HFFc6 (cell line): Measurements from ENCODE around the gene COLEC11. TPM values are rescaled to one million over a fixed set of nuclear protein-coding genes. Genes with fewer than 3 reads are reported as not detected.
"Not testable (repeated sequence)": the region's sequence is repeated elsewhere in the genome, so short reads cannot be mapped to it uniquely, and the experiment has no call there.

Experiments
- DNase-seq: peaks from one replicate; pipeline ENCODE4 v3.0.0-alpha.2; 2018
- H3K27ac Mint-ChIP-seq: 2 replicates; pipeline ENCODE4 v1.8.0; 2020; ENCODE audit warnings: mild to moderate bottlenecking, mixed read lengths
- H3K27me3 Mint-ChIP-seq: 2 replicates; pipeline ENCODE4 v1.8.0; 2021; ENCODE audit warnings: mild to moderate bottlenecking, moderate library complexity, mixed read lengths; ENCODE audit not compliant: insufficient read depth
- H3K36me3 Mint-ChIP-seq: 2 replicates; pipeline ENCODE4 v1.8.0; 2021; ENCODE audit warnings: low read depth, mixed read lengths
- H3K4me1 Mint-ChIP-seq: 2 replicates; pipeline ENCODE4 v1.8.0; 2020; ENCODE audit warnings: low read depth, mixed read lengths
- H3K4me3 Mint-ChIP-seq: 2 replicates; pipeline ENCODE4 v1.8.0; 2020; ENCODE audit warnings: mild to moderate bottlenecking, moderate library complexity, mixed read lengths
- H3K9me3 Mint-ChIP-seq: 2 replicates; pipeline ENCODE4 v1.8.0; 2020; ENCODE audit warnings: mild to moderate bottlenecking, mixed read lengths
- total RNA-seq, 6 experiments: library from RNA; stranded (reverse); fragmentation: NEBNext Ultra II Directional; extraction: Animal tissue kit (Norgen Biotek cat#: 25700); gene quantifications; 2 replicates in 1 of 6; 3 replicates in 5 of 6; pipeline ENCODE4 v1.2.3, GENCODE V29; 2021
- TF ChIP-seq, protein P1 (sequence below): fragments of 200-600 bp; sonication (generic); IDR thresholded peaks from 2 replicates; pipeline ENCODE4 v1.5.0; 2021; ENCODE audit warnings: antibody characterized with exemption, mild to moderate bottlenecking

The COLEC11 gene
- total RNA-seq, 6 experiments from 2014 or later = not detected

- Mint-ChIP-seq H3K27ac (peak within 1 kb of the TSS; percentile 95), H3K9me3 (no peaks in the 10 kb centered on the region), H3K36me3 (peaks cover 22% of the 10 kb centered on the region), H3K4me1 (peaks cover 24% of the 10 kb centered on the region), H3K27me3 (no peaks in the 10 kb centered on the region), H3K4me3 (peak within 1 kb of the TSS; percentile 94)
- TF ChIP-seq, protein P1, sequence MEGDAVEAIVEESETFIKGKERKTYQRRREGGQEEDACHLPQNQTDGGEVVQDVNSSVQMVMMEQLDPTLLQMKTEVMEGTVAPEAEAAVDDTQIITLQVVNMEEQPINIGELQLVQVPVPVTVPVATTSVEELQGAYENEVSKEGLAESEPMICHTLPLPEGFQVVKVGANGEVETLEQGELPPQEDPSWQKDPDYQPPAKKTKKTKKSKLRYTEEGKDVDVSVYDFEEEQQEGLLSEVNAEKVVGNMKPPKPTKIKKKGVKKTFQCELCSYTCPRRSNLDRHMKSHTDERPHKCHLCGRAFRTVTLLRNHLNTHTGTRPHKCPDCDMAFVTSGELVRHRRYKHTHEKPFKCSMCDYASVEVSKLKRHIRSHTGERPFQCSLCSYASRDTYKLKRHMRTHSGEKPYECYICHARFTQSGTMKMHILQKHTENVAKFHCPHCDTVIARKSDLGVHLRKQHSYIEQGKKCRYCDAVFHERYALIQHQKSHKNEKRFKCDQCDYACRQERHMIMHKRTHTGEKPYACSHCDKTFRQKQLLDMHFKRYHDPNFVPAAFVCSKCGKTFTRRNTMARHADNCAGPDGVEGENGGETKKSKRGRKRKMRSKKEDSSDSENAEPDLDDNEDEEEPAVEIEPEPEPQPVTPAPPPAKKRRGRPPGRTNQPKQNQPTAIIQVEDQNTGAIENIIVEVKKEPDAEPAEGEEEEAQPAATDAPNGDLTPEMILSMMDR = no peak
- DNase-seq = peak; percentile 97
Measured at GRCh38 chr2:3558205-3559014, 36.5 kb upstream of the COLEC11 start, which contains the start of gene RNASEH1. Gene RNASEH1, minus strand, starts transcription at chr2:3558333. Its CDS starts 73 bp downstream, at chr2:3558260.

DNA sequence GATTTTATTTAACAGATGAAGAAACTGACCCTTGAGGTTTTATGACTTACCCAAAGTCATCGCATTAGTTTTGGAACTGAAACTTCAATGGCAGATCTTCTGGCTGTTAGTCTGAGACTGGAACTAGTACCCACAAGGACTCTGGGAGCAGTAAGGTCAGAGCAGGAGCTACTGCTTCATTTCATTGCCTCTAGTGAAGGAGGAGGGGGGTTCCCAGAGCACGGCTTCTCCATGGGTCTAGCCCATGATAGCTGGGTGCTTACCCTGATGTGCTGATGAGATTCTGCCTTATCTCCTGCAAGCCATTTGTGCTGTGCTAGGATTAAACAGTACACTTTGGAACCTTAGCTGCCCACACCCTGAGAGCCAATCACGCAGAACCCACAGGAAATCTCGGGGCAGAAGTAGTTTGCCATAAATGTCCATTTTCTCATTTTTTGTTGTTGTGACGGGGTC lies 31.4 kb upstream of the COLEC11 start:
- TF ChIP-seq, protein P1 = no peak
- Mint-ChIP-seq H3K4me3 (no peak overlapping the region), H3K36me3 (peaks cover 10% of the 10 kb centered on the region), H3K4me1 (peaks cover 12% of the 10 kb centered on the region), H3K27ac (no peak overlapping the region), H3K27me3 (no peaks in the 10 kb centered on the region; the same call in 1 of the 2 replicates), H3K9me3 (no peaks in the 10 kb centered on the region)
- DNase-seq = no peak

DNA sequence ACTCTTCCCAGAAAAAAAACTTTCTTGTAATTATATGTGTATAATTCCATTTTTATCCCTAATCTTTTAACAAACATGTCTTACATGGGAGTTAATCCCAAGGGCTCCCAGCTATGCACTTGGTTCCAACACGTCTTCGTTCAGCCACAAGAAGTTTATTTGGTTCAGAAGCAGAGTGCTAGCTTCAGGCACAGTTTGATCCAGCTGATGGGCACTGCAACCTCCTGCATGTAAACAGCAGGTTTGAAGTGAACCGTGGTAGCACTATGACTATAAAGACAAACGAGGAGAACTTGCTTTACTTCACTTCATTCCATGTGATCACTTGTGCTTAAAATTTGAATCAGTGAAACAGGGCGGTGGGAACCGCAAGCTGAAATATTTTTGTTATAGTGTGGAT lies 29.8 kb upstream of the COLEC11 start:
- Mint-ChIP-seq H3K4me1 (peaks cover 6% of the 10 kb centered on the region; the same call in 1 of the 2 replicates), H3K9me3 (no peaks in the 10 kb centered on the region), H3K4me3 (no peak overlapping the region), H3K27me3 (no peaks in the 10 kb centered on the region; the same call in 1 of the 2 replicates), H3K36me3 (peaks cover 7% of the 10 kb centered on the region), H3K27ac (no peak overlapping the region)
- no peak for DNase-seq
- TF ChIP-seq, protein P1 = no peak

DNA sequence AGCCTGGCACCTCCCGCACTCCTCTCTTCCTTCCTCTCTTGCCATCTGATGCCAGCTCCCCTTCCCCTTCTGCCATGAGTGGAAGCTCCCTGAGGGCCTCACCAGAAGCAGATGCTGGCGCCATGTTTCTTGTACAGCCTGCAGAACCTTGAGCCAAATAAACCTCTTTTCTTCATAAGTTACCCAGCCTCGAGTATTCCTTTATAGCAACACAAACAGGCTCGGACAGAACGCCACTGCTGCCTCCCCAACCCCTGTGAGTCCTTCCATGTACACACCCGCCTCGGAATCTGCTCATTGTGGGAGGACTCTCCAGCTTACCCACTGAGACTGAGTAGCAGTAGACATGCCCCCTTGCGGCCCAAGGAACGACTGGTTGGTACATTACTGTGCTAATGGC lies 28.1 kb upstream of the COLEC11 start:
- H3K4me3 Mint-ChIP-seq = no peak overlapping the region
- TF ChIP-seq, protein P1 = no peak

GRCh38 chr2:3569656-3570055 lies 25.3 kb upstream of the COLEC11 start:
- H3K4me1 Mint-ChIP-seq, H3K4me3 Mint-ChIP-seq, H3K27ac Mint-ChIP-seq, DNase-seq, H3K27me3 Mint-ChIP-seq, H3K36me3 Mint-ChIP-seq, H3K9me3 Mint-ChIP-seq: not testable (repeated sequence)

More for the DNA sequence above, 28.1 kb upstream of the COLEC11 start:
- DNase-seq = no peak
- Mint-ChIP-seq H3K4me1 (no peaks in the 10 kb centered on the region), H3K27ac (no peak overlapping the region), H3K36me3 (no peaks in the 10 kb centered on the region), H3K9me3 (no peaks in the 10 kb centered on the region), H3K27me3 (no peaks in the 10 kb centered on the region; the same call in 1 of the 2 replicates)

DNA sequence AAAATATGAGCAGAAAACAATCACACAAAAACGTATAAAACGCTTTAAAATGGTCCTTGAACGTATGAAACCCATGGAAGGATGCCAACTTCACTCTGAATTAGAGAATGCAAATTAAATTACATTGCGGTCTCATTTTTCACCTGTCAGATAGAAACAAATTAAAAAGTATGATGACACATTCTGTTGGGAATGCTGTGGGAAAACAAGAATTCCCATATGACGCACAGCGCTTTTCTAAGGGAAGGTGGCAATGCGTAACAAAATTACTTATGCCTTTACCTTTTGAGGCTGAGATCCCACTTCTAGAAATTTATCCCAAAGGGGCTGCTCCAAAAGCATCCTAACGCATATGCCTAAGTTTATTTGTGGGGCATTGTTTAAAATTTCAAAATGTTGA lies 23.6 kb upstream of the COLEC11 start:
- TF ChIP-seq, protein P1 = no peak
- H3K9me3 Mint-ChIP-seq = peaks cover 6% of the 10 kb centered on the region; the same call in 1 of the 2 replicates
- DNase-seq = no peak
- no peak overlapping the region for H3K4me3 Mint-ChIP-seq
- H3K27ac Mint-ChIP-seq = no peak overlapping the region
- no peaks in the 10 kb centered on the region for H3K27me3 Mint-ChIP-seq
- H3K4me1 Mint-ChIP-seq = peaks cover 5% of the 10 kb centered on the region
- H3K36me3 Mint-ChIP-seq = peaks cover 7% of the 10 kb centered on the region
